Measurements from ENCODE around the gene TSEN15.

TSEN15 gene

GRCh38 chr1:184110272-184111204 lies 59.0 kb downstream of the TSEN15 start:
- DNase-seq: no peak

GRCh38 chr1:184112176-184112948 lies 60.8 kb downstream of the TSEN15 start:
- DNase-seq: no peak

GRCh38 chr1:184113251-184113650 lies 61.7 kb downstream of the TSEN15 start:
- no peak for DNase-seq

GRCh38 chr1:184114818-184115398 lies 63.4 kb downstream of the TSEN15 start:
- DNase-seq: no peak

- no peak for DNase-seq
Observed at GRCh38 chr1:184116287-184116686, 64.8 kb downstream of the TSEN15 start.

GRCh38 chr1:184118046-184118445 lies 66.5 kb downstream of the TSEN15 start:
- no peak for DNase-seq

All from SW 1271 (cell line).